HEK293T (cell line): Measurements from ENCODE around the gene AMIGO2.

Source experiments
- CTCF ChIA-PET: fragments of 350-600 bp; formaldehyde crosslinking; extraction: SDS; loops from one replicate; lab custom pipeline; 2021; ENCODE audit warnings: antibody characterized with exemption, inconsistent platforms; lab: Yijun Ruan, JAX
- POLR2A ChIA-PET: fragments of 350-600 bp; formaldehyde crosslinking; extraction: SDS; loops from one replicate; lab custom pipeline; 2020; ENCODE audit warnings: antibody characterized with exemption, inconsistent platforms; lab: Yijun Ruan, JAX
- DNase-seq: peaks from one replicate; pipeline ENCODE4 v3.0.0; 2012; ENCODE audit warnings: mixed read lengths; ENCODE audit errors: extremely low spot score
- ARNT ChIP-seq: fragments of 450-650 bp; IDR thresholded peaks from 2 replicates; pipeline ENCODE4 v1.6.1; 2017; ENCODE audit warnings: mild to moderate bottlenecking
- BHLHE40 ChIP-seq: fragments of 450-650 bp; IDR thresholded peaks from 2 replicates; pipeline ENCODE4 v1.6.1; 2016; ENCODE audit warnings: mild to moderate bottlenecking, moderate library complexity, borderline replicate concordance
- CTBP1 ChIP-seq: fragments of 450-650 bp; IDR thresholded peaks from 2 replicates; pipeline ENCODE4 v1.6.1; 2016; ENCODE audit warnings: borderline replicate concordance
- ELF4 ChIP-seq: fragments of 450-650 bp; IDR thresholded peaks from 2 replicates; pipeline ENCODE4 v1.6.1; 2017; ENCODE audit warnings: antibody characterized with exemption
- FOXA1 ChIP-seq: fragments of 450-650 bp; IDR thresholded peaks from 2 replicates; pipeline ENCODE4 v1.6.1; 2016; ENCODE audit warnings: mild to moderate bottlenecking
- FOXK2 ChIP-seq: fragments of 450-650 bp; IDR thresholded peaks from 2 replicates; pipeline ENCODE4 v1.6.1; 2016; ENCODE audit warnings: mild to moderate bottlenecking
- FOXM1 ChIP-seq: fragments of 450-650 bp; IDR thresholded peaks from 2 replicates; pipeline ENCODE4 v1.6.1; 2017; ENCODE audit warnings: mild to moderate bottlenecking, borderline replicate concordance
- HDGF ChIP-seq: fragments of 450-650 bp; IDR thresholded peaks from 2 replicates; pipeline ENCODE4 v1.6.1; 2017; ENCODE audit warnings: antibody characterized with exemption, borderline replicate concordance
- L3MBTL2 ChIP-seq: fragments of 450-650 bp; conservative IDR thresholded peaks from 2 replicates; pipeline ENCODE4 v1.6.1; 2016; ENCODE audit warnings: mild to moderate bottlenecking
- LEF1 ChIP-seq: fragments of 450-650 bp; IDR thresholded peaks from 2 replicates; pipeline ENCODE4 v1.6.1; 2017; ENCODE audit warnings: mild to moderate bottlenecking, borderline replicate concordance
- NFRKB ChIP-seq: fragments of 450-650 bp; IDR thresholded peaks from 2 replicates; pipeline ENCODE4 v1.6.1; 2016; ENCODE audit warnings: mild to moderate bottlenecking, moderate library complexity
- SP1 ChIP-seq: fragments of 450-650 bp; IDR thresholded peaks from 2 replicates; pipeline ENCODE4 v1.6.1; 2017
- SUZ12 ChIP-seq: fragments of 450-650 bp; IDR thresholded peaks from 2 replicates; pipeline ENCODE4 v1.6.1; 2016; ENCODE audit warnings: mild to moderate bottlenecking
- TARDBP ChIP-seq: fragments of 450-650 bp; IDR thresholded peaks from 2 replicates; pipeline ENCODE4 v1.6.1; 2016
- ZNF384 ChIP-seq: fragments of 450-650 bp; IDR thresholded peaks from 2 replicates; pipeline ENCODE4 v1.6.1; 2016
- TF ChIP-seq, protein P1 (sequence below): fragments of 450-650 bp; IDR thresholded peaks from 2 replicates; pipeline ENCODE4 v1.6.1; 2016

The AMIGO2 gene

DNA sequence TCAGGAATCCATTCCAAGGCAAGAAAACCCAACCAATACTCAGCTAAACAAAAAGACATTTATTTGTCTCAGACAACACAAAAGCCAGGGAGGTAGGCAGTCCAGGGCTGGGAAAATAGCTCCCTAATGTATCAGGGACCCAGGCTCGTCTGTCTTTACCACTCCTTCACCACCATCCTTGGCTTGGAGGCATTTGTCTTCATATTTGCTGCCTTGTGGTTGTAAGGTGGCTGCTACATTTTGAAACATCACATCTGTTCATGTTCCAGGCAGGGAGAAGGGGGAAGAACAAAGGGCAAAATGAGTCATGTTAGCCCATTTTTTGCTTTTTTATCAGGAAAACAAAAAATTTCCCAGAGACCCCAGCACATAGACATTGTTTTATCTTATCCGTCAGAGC, 45.1 kb downstream of the AMIGO2 start:
- no peak for DNase-seq
- POLR2A ChIA-PET, result no interaction called here
- CTCF ChIA-PET, result interaction anchor here (0.6 kb wide), 1 partner anchor 8 kb away, joined by 8 read pairs; no protein-coding TSS in a partner anchor
- TF ChIP-seq L3MBTL2, result no peak
- no peak for TF ChIP-seq FOXA1
- TF ChIP-seq ELF4, result no peak
- no peak for TF ChIP-seq SUZ12
- TF ChIP-seq TARDBP, result no peak
- TF ChIP-seq LEF1, result no peak
- no peak for TF ChIP-seq FOXM1
- TF ChIP-seq CTBP1, result no peak
- no peak for TF ChIP-seq HDGF
- TF ChIP-seq ARNT, result no peak
- no peak for TF ChIP-seq NFRKB
- TF ChIP-seq FOXK2, result no peak

DNA sequence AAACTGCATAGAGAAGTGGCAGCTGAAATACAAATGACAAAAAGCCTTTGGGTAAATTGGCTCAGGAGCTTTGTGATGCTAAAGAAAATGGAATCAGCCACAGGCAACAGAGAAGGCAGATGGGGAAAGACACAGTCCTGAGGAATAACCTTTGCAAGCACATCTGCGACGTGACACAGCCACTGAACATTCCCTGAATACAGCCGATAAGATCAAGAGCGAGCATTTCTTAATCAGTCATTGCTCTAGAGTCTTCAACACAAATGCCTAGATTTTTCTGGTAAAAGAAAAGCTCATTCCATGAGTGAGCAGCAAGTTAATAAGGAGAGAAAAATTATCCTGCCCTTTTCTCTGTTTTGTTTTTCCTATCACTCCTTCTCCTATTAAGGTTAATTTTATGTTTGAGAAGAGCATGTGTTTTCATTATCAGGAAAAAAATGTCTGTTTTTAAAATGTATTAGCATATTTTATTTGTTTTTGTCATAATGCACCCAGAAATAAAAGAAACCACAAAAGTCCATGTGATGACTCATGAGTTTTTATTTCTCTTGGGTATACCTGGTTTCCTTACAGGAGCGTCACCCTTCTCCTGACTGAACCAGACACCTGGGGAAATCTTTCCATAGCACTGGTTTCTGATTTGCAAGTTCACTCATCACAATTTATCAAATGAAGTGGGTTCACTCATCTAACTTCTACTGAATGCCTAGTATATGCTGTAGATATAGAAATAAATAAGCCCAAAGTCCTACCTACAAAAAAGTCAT, 45.8 kb downstream of the AMIGO2 start:
- no peak for DNase-seq
- ChIA-PET CTCF (interaction anchor here (1.8 kb wide), 1 partner anchor 38 kb away, joined by 9 read pairs; no protein-coding TSS in a partner anchor), POLR2A (no interaction called here)
- TF ChIP-seq FOXA1 (no peak), SP1 (no peak)

DNA sequence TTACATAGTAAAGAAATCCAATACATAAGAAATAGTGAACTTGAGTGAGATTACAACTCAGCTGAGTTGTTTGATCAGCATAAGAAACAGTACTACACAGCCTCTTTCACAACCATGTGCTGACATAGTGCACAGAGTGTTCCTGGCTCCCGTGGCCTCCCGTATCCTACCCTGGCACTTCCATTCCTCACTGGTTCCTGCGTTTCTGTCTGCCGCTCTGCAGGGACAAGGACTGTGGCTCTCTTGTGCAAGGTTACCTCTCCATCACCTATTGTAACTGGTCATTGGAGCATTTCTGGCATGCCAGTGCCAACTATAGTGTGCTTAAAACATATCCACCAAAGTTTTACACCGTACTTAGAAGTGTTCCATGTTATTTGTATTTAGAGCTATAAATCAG, 46.7 kb downstream of the AMIGO2 start:
- POLR2A ChIA-PET, result no interaction called here
- CTCF ChIA-PET, result interaction anchor here (0.7 to 1.9 kb wide), 5 partner anchors 9 to 365 kb away, joined by 3 to 9 read pairs (median 7); no protein-coding TSS in a partner anchor
- DNase-seq, result no peak
- TF ChIP-seq TARDBP, result no peak
- TF ChIP-seq LEF1, result no peak
- no peak for TF ChIP-seq ELF4
- no peak for TF ChIP-seq FOXK2
- TF ChIP-seq HDGF, result no peak
- no peak for TF ChIP-seq ARNT

DNA sequence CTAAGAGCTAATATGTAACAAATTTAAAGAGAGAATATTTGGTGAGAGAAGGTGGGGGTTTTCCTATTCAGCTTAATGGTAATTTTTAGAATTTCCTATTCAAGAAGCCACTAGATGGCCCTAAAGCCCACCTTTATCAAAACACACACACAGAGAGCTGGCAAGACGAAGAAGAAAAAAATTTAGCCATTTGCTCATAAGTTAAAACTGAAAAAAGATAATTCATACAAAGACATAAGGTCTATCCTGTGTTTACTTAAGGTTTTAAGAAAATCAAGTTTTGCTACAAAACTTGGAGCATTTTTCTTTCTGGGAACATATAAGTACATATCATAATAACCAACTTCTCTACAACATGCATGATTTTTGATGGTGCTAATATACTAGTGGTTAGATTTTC, 47.1 kb downstream of the AMIGO2 start:
- TF ChIP-seq SP1, result no peak
- TF ChIP-seq ELF4, result no peak
- TF ChIP-seq L3MBTL2, result no peak
- TF ChIP-seq FOXK2, result no peak
- TF ChIP-seq ARNT, result no peak
- TF ChIP-seq CTBP1, result no peak
- no peak for TF ChIP-seq HDGF
- no peak for TF ChIP-seq ZNF384
- no peak for TF ChIP-seq FOXA1
- TF ChIP-seq SUZ12, result no peak
- TF ChIP-seq BHLHE40, result no peak
- TF ChIP-seq NFRKB, result no peak
- no peak for TF ChIP-seq TARDBP
- TF ChIP-seq, protein P1, sequence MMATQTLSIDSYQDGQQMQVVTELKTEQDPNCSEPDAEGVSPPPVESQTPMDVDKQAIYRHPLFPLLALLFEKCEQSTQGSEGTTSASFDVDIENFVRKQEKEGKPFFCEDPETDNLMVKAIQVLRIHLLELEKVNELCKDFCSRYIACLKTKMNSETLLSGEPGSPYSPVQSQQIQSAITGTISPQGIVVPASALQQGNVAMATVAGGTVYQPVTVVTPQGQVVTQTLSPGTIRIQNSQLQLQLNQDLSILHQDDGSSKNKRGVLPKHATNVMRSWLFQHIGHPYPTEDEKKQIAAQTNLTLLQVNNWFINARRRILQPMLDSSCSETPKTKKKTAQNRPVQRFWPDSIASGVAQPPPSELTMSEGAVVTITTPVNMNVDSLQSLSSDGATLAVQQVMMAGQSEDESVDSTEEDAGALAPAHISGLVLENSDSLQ, result no peak
- no peak for TF ChIP-seq LEF1
- TF ChIP-seq FOXM1, result no peak
- POLR2A ChIA-PET, result no interaction called here
- DNase-seq, result peak; percentile 8
- CTCF ChIA-PET, result interaction anchor here (0.7 to 1.9 kb wide), 5 partner anchors 8 to 365 kb away, joined by 3 to 9 read pairs (median 7); no protein-coding TSS in a partner anchor

DNA sequence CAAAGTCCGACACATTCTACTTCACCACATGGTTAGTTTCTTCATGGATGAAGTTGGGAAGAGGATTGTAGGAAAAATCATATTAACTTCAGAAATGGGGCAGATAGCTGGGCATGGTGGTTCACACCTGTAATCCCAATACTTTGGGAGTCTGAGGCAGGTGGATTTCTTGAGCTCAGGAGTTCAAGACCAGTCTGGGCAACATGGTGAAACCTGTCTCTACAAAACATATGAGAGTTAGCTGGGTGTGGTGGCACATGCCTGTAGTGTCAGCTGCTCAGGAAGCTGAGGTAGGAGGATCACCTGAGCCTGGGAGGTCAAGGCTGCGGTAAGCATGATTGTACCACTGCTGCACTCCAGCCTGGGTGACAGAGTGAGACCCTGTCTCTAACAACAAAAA, 49.9 kb downstream of the AMIGO2 start:
- DNase-seq, result no peak
- TF ChIP-seq FOXA1 (no peak), HDGF (no peak), CTBP1 (no peak)
- ChIA-PET CTCF (no interaction called here), POLR2A (no interaction called here)

DNA sequence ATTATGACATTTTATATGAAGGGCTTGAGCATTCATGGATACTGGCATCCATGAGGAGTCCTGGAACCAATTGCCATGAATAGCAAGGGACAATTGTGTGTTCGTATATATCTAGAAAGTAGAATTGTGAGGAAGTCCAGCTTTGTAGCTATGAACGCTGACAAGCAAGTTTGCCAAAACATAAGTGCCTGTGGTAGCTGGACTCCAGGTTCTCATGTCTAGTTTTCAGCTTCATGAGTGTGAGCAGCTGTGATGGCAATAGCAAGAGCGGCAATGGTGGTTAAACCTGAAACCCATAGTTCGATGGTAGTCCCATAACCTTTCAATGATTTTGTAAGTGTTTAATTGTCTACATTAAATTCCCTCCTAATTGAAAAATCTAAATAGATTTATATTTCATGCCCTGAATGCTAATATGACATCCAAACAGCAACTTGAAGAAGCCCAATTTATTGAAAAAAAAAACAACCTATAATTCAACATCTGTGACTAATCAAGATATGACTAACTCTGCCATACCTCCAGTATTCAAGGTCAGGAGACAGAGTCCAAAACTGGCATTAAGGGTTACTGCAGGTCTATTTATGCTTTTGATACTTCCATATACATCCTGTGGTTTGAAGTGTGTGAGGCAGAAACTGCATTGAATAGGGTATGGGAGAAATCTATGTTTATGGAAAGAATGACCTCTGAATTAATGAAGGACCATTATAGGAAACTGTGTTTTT, 50.6 kb downstream of the AMIGO2 start:
- ChIA-PET CTCF (no interaction called here), POLR2A (no interaction called here)
- DNase-seq, result no peak
- TF ChIP-seq L3MBTL2, result no peak
- TF ChIP-seq CTBP1, result no peak
- no peak for TF ChIP-seq NFRKB
- no peak for TF ChIP-seq SP1
- TF ChIP-seq FOXA1, result no peak
- TF ChIP-seq LEF1, result no peak
- TF ChIP-seq ELF4, result no peak
- no peak for TF ChIP-seq HDGF
- TF ChIP-seq TARDBP, result no peak
- TF ChIP-seq BHLHE40, result no peak
- no peak for TF ChIP-seq ZNF384
- no peak for TF ChIP-seq FOXM1
- TF ChIP-seq ARNT, result no peak
- no peak for TF ChIP-seq FOXK2
- no peak for TF ChIP-seq SUZ12
- TF ChIP-seq, protein P1, result no peak
